Measurements from ENCODE around the gene PTK6. TPM values are rescaled to one million over a fixed set of nuclear protein-coding genes. Genes with fewer than 3 reads are reported as not detected.
A peak's percentile ranks its signal among the peaks of the same experiment; 100 is the strongest.

PTK6 gene
- total RNA-seq, 1 donor from 2014 or later: 0.49 TPM

GRCh38 chr20:63499338-63499969 lies 37.7 kb downstream of the PTK6 start:
- Mint-ChIP-seq H3K27me3 (peaks cover 12% of the 10 kb centered on the region), H3K36me3 (ENCODE audit: low read depth) (no peaks in the 10 kb centered on the region), H3K9me3 (peaks cover 3% of the 10 kb centered on the region), H3K4me1 (peaks cover 4% of the 10 kb centered on the region), H3K27ac (no peak overlapping the region), H3K4me3 (peak overlapping the region; percentile 50)
- ChIA-PET CTCF (no interaction called here), POLR2A (no interaction called here)
- no peak for DNase-seq
- TF ChIP-seq CTCF (IDR thresholded peaks at IDR 0.05): no peak
- peak; percentile 13 for ATAC-seq (ENCODE audit: low read depth)
- intact Hi-C loops (cut with micrococcal nuclease): loop anchor here (5.0 kb wide), 1 partner anchor 623 kb away; no protein-coding TSS in a partner anchor

- no peaks in the 10 kb centered on the region for H3K36me3 Mint-ChIP-seq (ENCODE audit: low read depth)
- DNase-seq (peak; percentile 66), ATAC-seq (ENCODE audit: low read depth) (peak; percentile 79)
- H3K27me3 Mint-ChIP-seq: peaks cover 12% of the 10 kb centered on the region
- intact Hi-C loops (cut with micrococcal nuclease): loop anchor here (5.0 kb wide), 1 partner anchor 623 kb away; no protein-coding TSS in a partner anchor
- H3K27ac Mint-ChIP-seq: no peak within 1 kb of the TSS
- no peak for TF ChIP-seq CTCF (IDR thresholded peaks at IDR 0.05)
- CTCF ChIA-PET: no interaction called here
- peaks cover under 1% of the 10 kb centered on the region for H3K9me3 Mint-ChIP-seq
- POLR2A ChIA-PET: no interaction called here
- peaks cover 4% of the 10 kb centered on the region for H3K4me1 Mint-ChIP-seq
- H3K4me3 Mint-ChIP-seq: peak within 1 kb of the TSS; percentile 56
These were observed 38.2 kb downstream of the PTK6 start, which contains the start of gene EEF1A2 for GRCh38 chr20:63498960-63499337. TSS of gene EEF1A2 (minus strand) at chr20:63499083. CDS start at chr20:63497763, 1,320 bp downstream.

GRCh38 chr20:63497946-63498935 lies 38.9 kb downstream of the PTK6 start:
- ATAC-seq (ENCODE audit: low read depth) (no peak), DNase-seq (no peak)
- Mint-ChIP-seq H3K27me3 (peaks cover 10% of the 10 kb centered on the region), H3K36me3 (ENCODE audit: low read depth) (no peaks in the 10 kb centered on the region), H3K4me1 (peaks cover 4% of the 10 kb centered on the region), H3K27ac (no peak overlapping the region), H3K4me3 (peak overlapping the region; percentile 56), H3K9me3 (no peaks in the 10 kb centered on the region)
- ChIA-PET POLR2A (interaction anchor here (2.8 kb wide), 1 partner anchor 22 kb away, joined by 21 read pairs; the partner anchor contains the start of gene PPDPF), CTCF (interaction anchor here (2.3 kb wide), 1 partner anchor 475 kb away, joined by 12 read pairs; no protein-coding TSS in a partner anchor)
- TF ChIP-seq CTCF (IDR thresholded peaks at IDR 0.05): no peak
- intact Hi-C loops (cut with micrococcal nuclease): loop anchor here (5.0 kb wide), 1 partner anchor 624 kb away; no protein-coding TSS in a partner anchor

DNA sequence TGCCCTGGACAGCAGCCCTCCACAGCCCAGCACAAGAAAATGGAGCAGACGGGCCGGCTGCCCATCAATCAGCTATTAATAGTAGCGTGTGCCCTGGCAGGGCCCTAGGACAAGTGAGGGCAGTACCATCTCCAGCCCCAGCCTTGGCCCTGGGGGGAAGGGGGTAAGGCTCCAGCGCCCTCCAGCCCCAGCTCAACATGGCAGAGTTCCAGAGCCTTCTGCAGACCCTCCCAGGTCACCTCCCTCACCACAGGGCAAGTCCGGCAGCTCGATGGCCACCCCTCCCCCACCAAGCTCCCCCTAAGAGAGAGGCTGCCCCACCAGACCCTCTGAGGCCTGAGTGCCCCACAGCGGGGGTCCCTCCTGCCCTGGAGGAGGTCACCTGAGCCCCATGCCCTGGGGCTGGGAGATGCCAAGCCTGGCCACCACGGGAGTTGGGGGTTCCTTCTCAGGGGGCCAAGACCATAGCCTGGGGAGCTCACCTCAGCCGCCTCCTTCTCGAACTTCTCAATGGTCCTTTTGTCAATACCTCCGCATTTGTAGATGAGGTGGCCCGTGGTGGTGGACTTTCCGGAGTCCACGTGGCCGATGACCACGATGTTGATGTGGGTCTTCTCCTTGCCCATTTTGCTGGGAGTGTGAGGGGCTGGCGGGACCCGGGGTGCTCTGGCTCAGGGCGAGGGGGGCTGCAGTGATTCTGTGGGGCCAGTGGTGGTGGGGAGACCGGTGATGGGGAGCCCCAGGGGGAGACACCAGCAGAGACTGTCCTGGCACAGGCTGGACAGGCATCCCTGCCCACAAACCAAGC lies 39.8 kb downstream of the PTK6 start:
- TF ChIP-seq CTCF (IDR thresholded peaks at IDR 0.05): no peak
- DNase-seq (no peak), ATAC-seq (ENCODE audit: low read depth) (no peak)
- POLR2A ChIA-PET: interaction anchor here (0.6 to 2.8 kb wide), 3 partner anchors 23 to 169 kb away, joined by 3 to 21 read pairs (median 5); partner anchors contain the start of gene PPDPF
- H3K4me1 Mint-ChIP-seq: peaks cover 4% of the 10 kb centered on the region
- CTCF ChIA-PET: interaction anchor here (0.6 to 2.3 kb wide), 8 partner anchors 24 to 541 kb away, joined by 3 to 12 read pairs (median 4); partner anchors contain the start of genes PPDPF, PTK6 and TPD52L2
- no peak overlapping the region for H3K4me3 Mint-ChIP-seq
- H3K27me3 Mint-ChIP-seq: peaks cover 10% of the 10 kb centered on the region
- no peak overlapping the region for H3K27ac Mint-ChIP-seq
- intact Hi-C loops (cut with micrococcal nuclease): loop anchor here (5.0 kb wide), 1 partner anchor 625 kb away; no protein-coding TSS in a partner anchor
- H3K36me3 Mint-ChIP-seq (ENCODE audit: low read depth): no peaks in the 10 kb centered on the region
- H3K9me3 Mint-ChIP-seq: no peaks in the 10 kb centered on the region
